ENCODE results near the gene GTPBP3.

Gene GTPBP3

DNA sequence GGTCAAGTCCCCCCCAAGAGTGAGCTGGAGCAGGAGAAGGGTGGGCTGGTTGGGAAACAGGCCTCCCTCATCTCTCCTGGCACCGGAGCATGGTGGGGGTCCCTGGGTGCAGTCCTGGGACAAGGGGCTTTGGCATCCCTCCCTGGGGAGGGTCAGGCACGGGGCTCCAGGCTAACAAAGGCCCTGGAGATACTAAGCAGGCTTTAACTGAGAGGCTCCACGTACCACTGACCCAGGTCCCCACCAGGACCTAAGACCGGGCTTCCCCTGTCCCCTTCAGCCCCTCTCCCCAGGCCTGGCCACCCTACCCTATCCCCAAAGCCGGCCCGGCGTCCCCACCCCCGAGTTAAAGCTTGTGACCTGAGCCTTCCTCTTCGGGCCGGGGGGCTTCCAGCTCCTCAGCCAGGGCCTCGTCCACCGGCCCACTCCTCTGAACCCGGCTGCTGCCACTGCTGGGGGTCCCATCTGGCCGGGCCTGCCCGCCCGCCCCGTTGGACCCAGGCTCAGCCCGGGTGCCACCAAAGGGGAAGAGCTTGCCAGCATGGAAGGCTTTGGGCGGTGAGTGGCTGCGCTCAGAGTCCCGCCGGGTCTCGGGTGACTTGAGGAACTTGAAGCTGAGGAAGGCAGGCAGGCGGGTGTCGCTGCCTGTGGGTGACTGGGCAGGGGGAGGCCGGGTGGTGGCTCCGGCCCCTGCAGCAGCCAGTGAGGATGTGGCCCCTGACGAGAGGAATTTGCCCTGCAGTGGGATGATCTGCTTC is 12.8 kb upstream of the GTPBP3 start:
- DNase-seq (ENCODE audit: low spot score): peak; percentile 41
- in situ Hi-C loops (cut with MboI; ENCODE audit: low pct_unique_long_range_greater_than_20kb, low sequenced_read_pairs, unreplicated experiment): no loop called here

GRCh38 chr19:17325133-17325532 is 12.2 kb upstream of the GTPBP3 start:
- DNase-seq (ENCODE audit: low spot score): no peak
- TF ChIP-seq CTCF (IDR thresholded peaks at IDR 0.05; ENCODE audit: extremely low read depth, insufficient read depth, missing control alignments): no peak
- in situ Hi-C loops (cut with MboI; ENCODE audit: low pct_unique_long_range_greater_than_20kb, low sequenced_read_pairs, unreplicated experiment): no loop called here

More for the DNA sequence above, 12.8 kb upstream of the GTPBP3 start:
- no peak for TF ChIP-seq CTCF (IDR thresholded peaks at IDR 0.05; ENCODE audit: extremely low read depth, insufficient read depth, missing control alignments)

- in situ Hi-C loops (cut with MboI; ENCODE audit: low pct_unique_long_range_greater_than_20kb, low sequenced_read_pairs, unreplicated experiment): no loop called here
- DNase-seq (ENCODE audit: low spot score): no peak
- no peak for TF ChIP-seq CTCF (IDR thresholded peaks at IDR 0.05; ENCODE audit: extremely low read depth, insufficient read depth, missing control alignments)
These were observed 11.3 kb upstream of the GTPBP3 start for GRCh38 chr19:17325881-17326594.

DNA sequence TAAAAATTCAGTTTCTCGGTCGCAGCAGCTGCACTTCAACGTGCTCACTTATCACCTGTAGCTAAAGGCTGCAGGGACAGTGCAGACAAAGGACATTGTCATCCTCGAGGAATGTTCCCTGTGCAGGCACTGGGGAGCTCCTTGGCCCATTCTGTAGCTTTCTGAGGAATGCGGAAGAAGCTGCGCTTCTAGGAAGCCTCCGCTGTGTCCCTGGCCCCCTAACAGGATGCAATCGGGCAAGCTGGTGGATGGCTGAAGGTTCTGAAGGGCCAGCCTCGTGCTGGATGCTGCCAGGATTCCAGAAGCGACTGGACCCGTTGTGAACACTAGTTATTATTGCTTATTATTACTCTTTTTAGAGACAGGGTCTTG is 10.8 kb upstream of the GTPBP3 start:
- in situ Hi-C loops (cut with MboI; ENCODE audit: low pct_unique_long_range_greater_than_20kb, low sequenced_read_pairs, unreplicated experiment): no loop called here
- no peak for DNase-seq (ENCODE audit: low spot score)
- TF ChIP-seq CTCF (IDR thresholded peaks at IDR 0.05; ENCODE audit: extremely low read depth, insufficient read depth, missing control alignments): no peak

- DNase-seq (ENCODE audit: low spot score): peak; percentile 32
- in situ Hi-C loops (cut with MboI; ENCODE audit: low pct_unique_long_range_greater_than_20kb, low sequenced_read_pairs, unreplicated experiment): no loop called here
- TF ChIP-seq CTCF (IDR thresholded peaks at IDR 0.05; ENCODE audit: extremely low read depth, insufficient read depth, missing control alignments): no peak
These were observed 10.2 kb upstream of the GTPBP3 start for GRCh38 chr19:17327068-17327653.

- DNase-seq (ENCODE audit: low spot score): peak; percentile 90
- in situ Hi-C loops (cut with MboI; ENCODE audit: low pct_unique_long_range_greater_than_20kb, low sequenced_read_pairs, unreplicated experiment): no loop called here
- no peak for TF ChIP-seq CTCF (IDR thresholded peaks at IDR 0.05; ENCODE audit: extremely low read depth, insufficient read depth, missing control alignments)
These were observed 9.5 kb upstream of the GTPBP3 start for GRCh38 chr19:17327654-17328516.

All from GM13977 (cell line).